ENCODE results near the gene KIF25. TPM values are rescaled to one million over a fixed set of nuclear protein-coding genes. Genes with fewer than 3 reads are reported as not detected.
"Not testable (repeated sequence)": the region's sequence is repeated elsewhere in the genome, so short reads cannot be mapped to it uniquely, and the experiment has no call there.

Gene KIF25
- total RNA-seq, 1 experiment from 2014 or later, result 0.42 TPM

- H3K36me3 ChIP-seq (replicated peaks; ENCODE audit: control insufficient read depth, insufficient read depth, low read length), result no peaks in the 10 kb centered on the region
- DNase-seq, result no peak
- no peaks in the 10 kb centered on the region for H3K27me3 ChIP-seq (ENCODE audit: control insufficient read depth, insufficient read depth, low read length)
- no peak overlapping the region for H3K4me3 ChIP-seq (ENCODE audit: insufficient read depth, low read depth, low read length)
Observed at GRCh38 chr6:168073937-168074730, 76.7 kb downstream of the KIF25 start.

DNA sequence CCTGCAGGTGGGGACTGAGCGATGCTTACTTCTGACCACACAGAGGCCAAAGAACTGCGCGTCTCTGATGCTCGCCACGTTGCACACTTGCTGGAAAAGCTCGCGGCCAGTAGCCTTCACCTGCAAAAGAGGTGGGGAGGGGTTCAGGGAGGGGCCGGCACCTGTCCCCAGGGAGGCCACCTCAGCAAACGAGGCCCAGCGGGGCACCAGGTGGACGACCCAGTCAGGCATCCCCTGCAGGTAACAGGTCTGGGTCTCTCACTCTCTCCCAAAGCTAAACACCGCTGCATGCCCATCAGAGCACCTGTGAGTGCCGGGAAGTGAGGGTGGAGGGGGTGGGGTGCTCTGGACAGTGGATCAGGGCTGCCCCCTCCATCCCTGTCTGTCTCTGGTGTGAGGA is 77.7 kb downstream of the KIF25 start:
- Histone ChIP-seq H3K4me3 (ENCODE audit: insufficient read depth, low read depth, low read length) (no peak overlapping the region), H3K36me3 (replicated peaks; ENCODE audit: control insufficient read depth, insufficient read depth, low read length) (no peaks in the 10 kb centered on the region), H3K27me3 (ENCODE audit: control insufficient read depth, insufficient read depth, low read length) (no peaks in the 10 kb centered on the region)
- no peak for DNase-seq

DNA sequence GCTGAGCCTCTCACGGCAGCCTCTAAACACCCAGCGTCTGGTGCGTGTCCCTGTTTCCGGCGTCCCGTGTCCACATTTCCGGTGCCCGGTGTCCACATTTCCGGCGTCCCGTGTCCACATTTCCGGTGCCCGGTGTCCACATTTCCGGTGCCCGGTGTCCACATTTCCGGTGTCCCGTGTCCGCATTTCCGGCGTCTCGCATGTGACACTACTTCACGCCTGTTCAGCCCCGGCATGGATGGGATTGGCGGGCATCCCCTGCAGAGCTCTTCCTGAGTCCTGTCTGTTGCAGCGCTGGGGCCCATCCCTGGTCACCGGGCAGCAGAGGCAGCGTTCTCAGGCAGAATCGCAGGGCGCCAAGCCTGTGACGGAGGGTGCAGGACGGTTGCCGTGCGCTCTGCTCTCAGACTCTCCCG is 78.3 kb downstream of the KIF25 start:
- DNase-seq, result no peak
- no peaks in the 10 kb centered on the region for H3K36me3 ChIP-seq (replicated peaks; ENCODE audit: control insufficient read depth, insufficient read depth, low read length)
- H3K27me3 ChIP-seq (ENCODE audit: control insufficient read depth, insufficient read depth, low read length), result no peaks in the 10 kb centered on the region
- H3K4me3 ChIP-seq (ENCODE audit: insufficient read depth, low read depth, low read length), result no peak overlapping the region

DNA sequence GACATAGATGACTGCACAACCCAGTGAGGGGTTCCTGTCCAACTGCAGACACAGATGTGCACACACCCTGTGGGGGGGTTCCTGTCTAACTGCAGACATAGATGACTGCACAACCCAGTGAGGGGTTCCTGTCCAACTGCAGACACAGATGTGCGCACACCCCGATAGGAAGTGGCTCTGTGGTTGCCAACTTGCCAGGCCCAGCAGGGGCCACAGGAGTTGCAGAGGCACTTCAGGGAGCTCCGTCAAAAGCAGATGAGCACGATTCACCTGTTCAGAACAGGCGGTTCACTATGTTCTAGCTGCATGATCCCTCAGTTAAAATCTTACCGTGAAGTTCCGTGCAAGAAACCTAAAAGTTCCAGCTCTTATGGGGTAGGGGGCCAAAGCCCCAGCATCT is 79.9 kb downstream of the KIF25 start:
- not testable (repeated sequence) for H3K27me3 ChIP-seq (ENCODE audit: control insufficient read depth, insufficient read depth, low read length); DNase-seq; H3K4me3 ChIP-seq (ENCODE audit: insufficient read depth, low read depth, low read length); H3K36me3 ChIP-seq (replicated peaks; ENCODE audit: control insufficient read depth, insufficient read depth, low read length)

GRCh38 chr6:168078175-168078942 is 80.9 kb downstream of the KIF25 start:
- DNase-seq, result no peak
- H3K36me3 ChIP-seq (replicated peaks; ENCODE audit: control insufficient read depth, insufficient read depth, low read length), result no peaks in the 10 kb centered on the region
- no peak overlapping the region for H3K4me3 ChIP-seq (ENCODE audit: insufficient read depth, low read depth, low read length)
- no peaks in the 10 kb centered on the region for H3K27me3 ChIP-seq (ENCODE audit: control insufficient read depth, insufficient read depth, low read length)

GRCh38 chr6:168078943-168079405 is 81.5 kb downstream of the KIF25 start, which contains the start of gene FRMD1:
Gene FRMD1 (minus strand): TSS chr6:168079212. CDS start chr6:168079094, 118 bp downstream.
- H3K4me3 ChIP-seq (ENCODE audit: insufficient read depth, low read depth, low read length), result no peak within 1 kb of the TSS
- H3K27me3 ChIP-seq (ENCODE audit: control insufficient read depth, insufficient read depth, low read length), result no peaks in the 10 kb centered on the region
- no peaks in the 10 kb centered on the region for H3K36me3 ChIP-seq (replicated peaks; ENCODE audit: control insufficient read depth, insufficient read depth, low read length)
- DNase-seq, result no peak

- no peaks in the 10 kb centered on the region for H3K27me3 ChIP-seq (ENCODE audit: control insufficient read depth, insufficient read depth, low read length)
- no peak overlapping the region for H3K4me3 ChIP-seq (ENCODE audit: insufficient read depth, low read depth, low read length)
- no peaks in the 10 kb centered on the region for H3K36me3 ChIP-seq (replicated peaks; ENCODE audit: control insufficient read depth, insufficient read depth, low read length)
- DNase-seq, result no peak
Observed at GRCh38 chr6:168080393-168081077, 83.1 kb downstream of the KIF25 start.

- no peaks in the 10 kb centered on the region for H3K36me3 ChIP-seq (replicated peaks; ENCODE audit: control insufficient read depth, insufficient read depth, low read length)
- DNase-seq, result no peak
- no peaks in the 10 kb centered on the region for H3K27me3 ChIP-seq (ENCODE audit: control insufficient read depth, insufficient read depth, low read length)
- no peak overlapping the region for H3K4me3 ChIP-seq (ENCODE audit: insufficient read depth, low read depth, low read length)
Observed at GRCh38 chr6:168081858-168082546, 84.5 kb downstream of the KIF25 start.

DNA sequence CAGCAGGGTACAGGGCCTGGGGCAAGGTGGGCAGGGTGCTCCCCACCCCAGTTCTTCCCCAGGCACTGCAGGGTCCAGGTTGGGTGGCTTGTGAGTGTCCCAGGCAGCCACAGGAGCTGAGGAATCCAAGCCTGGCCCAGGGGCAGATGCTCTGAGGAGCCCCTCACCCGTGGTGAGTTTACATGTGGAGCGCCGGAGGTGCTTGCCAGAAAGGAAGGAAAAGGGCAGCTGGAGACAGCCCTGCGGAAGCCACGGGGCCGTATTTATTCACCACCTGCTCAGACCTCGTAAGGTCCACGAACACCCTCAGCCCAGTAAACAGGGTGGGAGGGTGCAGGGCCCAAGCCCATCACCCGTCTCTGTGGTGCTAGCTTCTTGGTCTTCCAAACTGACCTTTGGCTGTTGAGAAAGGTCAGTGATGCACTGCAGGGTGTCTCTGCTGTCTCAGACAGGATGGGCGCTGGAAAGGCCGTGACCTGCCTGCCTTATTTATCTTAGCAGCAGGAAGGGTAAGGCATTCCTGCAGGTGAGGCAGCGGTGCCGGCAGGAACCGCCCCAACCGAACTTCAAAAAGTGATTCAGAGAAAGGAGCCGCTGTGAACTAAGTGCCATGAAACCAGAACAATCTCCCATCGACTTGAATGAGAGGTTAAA is 85.5 kb downstream of the KIF25 start:
- Histone ChIP-seq H3K27me3 (ENCODE audit: control insufficient read depth, insufficient read depth, low read length) (no peaks in the 10 kb centered on the region), H3K36me3 (replicated peaks; ENCODE audit: control insufficient read depth, insufficient read depth, low read length) (no peaks in the 10 kb centered on the region), H3K4me3 (ENCODE audit: insufficient read depth, low read depth, low read length) (no peak overlapping the region)
- no peak for DNase-seq

GRCh38 chr6:168083514-168083885 is 86.0 kb downstream of the KIF25 start:
- Histone ChIP-seq H3K27me3 (ENCODE audit: control insufficient read depth, insufficient read depth, low read length) (no peaks in the 10 kb centered on the region), H3K4me3 (ENCODE audit: insufficient read depth, low read depth, low read length) (no peak overlapping the region), H3K36me3 (replicated peaks; ENCODE audit: control insufficient read depth, insufficient read depth, low read length) (no peaks in the 10 kb centered on the region)
- no peak for DNase-seq

GRCh38 chr6:168084465-168085160 is 87.1 kb downstream of the KIF25 start:
- Histone ChIP-seq H3K27me3 (ENCODE audit: control insufficient read depth, insufficient read depth, low read length) (no peaks in the 10 kb centered on the region; the same call in 1 of the 2 replicates), H3K4me3 (ENCODE audit: insufficient read depth, low read depth, low read length) (no peak overlapping the region), H3K36me3 (replicated peaks; ENCODE audit: control insufficient read depth, insufficient read depth, low read length) (no peaks in the 10 kb centered on the region)
- no peak for DNase-seq

DNA sequence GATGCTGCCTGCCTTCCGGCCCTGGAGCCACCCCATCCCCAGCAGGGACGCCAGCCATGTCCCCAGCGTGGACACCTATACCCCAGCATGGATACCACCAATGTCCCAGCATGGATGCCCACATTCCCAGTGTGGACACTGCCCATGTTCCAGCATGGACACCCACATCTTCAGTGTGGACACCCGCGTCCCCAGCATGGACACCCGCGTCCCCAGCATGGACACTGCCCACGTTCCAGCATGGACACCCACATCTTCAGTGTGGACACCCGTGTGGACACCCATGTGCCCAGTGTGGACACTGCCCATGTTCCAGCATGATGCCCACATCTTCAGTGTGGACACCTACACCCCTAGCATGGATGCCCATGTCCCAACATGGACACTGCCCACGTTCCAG is 88.6 kb downstream of the KIF25 start:
- H3K36me3 ChIP-seq (replicated peaks; ENCODE audit: control insufficient read depth, insufficient read depth, low read length), result no peaks in the 10 kb centered on the region
- H3K27me3 ChIP-seq (ENCODE audit: control insufficient read depth, insufficient read depth, low read length), result no peaks in the 10 kb centered on the region; the same call in 1 of the 2 replicates
- no peak for DNase-seq
- no peak overlapping the region for H3K4me3 ChIP-seq (ENCODE audit: insufficient read depth, low read depth, low read length)

DNA sequence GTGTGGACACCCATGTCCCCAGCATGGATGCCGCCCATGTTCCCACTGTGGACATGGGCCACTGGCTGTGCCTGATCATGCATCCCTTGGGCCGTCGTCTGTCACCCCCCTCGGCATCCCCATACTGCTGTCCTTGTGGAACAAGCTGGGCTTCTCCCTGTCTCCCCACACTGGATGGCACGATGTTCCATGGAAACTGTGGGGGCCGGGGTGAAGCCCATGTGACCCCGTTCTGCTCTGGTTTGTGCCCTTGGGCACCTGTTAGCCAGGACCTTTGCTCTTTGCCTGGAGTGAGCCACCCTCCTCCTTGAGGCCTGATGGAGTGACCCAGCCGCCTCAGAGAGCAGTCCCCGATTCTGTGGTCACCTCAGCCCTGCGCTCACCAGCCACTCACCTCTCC is 89.1 kb downstream of the KIF25 start:
- no peaks in the 10 kb centered on the region; the same call in 1 of the 2 replicates for H3K27me3 ChIP-seq (ENCODE audit: control insufficient read depth, insufficient read depth, low read length)
- DNase-seq, result no peak
- H3K36me3 ChIP-seq (replicated peaks; ENCODE audit: control insufficient read depth, insufficient read depth, low read length), result no peaks in the 10 kb centered on the region
- H3K4me3 ChIP-seq (ENCODE audit: insufficient read depth, low read depth, low read length), result no peak overlapping the region

All from H7 (cell line).